ENCODE data around the gene SLC35G3. TPM values are rescaled to one million over a fixed set of nuclear protein-coding genes. Genes with fewer than 3 reads are reported as not detected.

SLC35G3 gene
- total RNA-seq, 4 donors from 2014 or later, result not detected

GRCh38 chr17:35184274-35184673 is 9.9 kb downstream of the SLC35G3 start:
- TF ChIP-seq CTCF (IDR thresholded peaks at IDR 0.05; ENCODE audit: low read depth), result no peak

DNA sequence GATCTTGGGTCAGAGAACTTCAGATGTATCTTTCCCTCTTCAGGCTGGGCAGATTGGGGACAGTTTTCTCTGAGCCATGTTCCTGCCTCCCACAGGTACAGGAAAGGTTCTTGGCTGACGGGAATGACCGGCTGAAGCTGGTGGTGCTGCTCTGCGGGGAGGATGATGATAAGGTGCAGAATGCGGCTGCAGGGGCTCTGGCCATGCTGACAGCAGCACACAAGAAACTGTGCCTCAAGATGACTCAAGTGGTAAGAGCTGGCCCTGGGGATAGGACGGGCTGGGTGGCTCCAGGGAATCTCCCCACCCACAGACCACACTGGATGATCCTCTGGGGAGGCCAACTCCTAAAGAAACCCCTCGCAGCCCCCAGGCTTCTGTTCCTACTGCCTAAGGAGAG is 10.9 kb downstream of the SLC35G3 start:
- TF ChIP-seq CTCF (IDR thresholded peaks at IDR 0.05; ENCODE audit: low read depth), result no peak

- no peak for TF ChIP-seq CTCF (IDR thresholded peaks at IDR 0.05; ENCODE audit: low read depth)
These were observed 17.3 kb downstream of the SLC35G3 start for GRCh38 chr17:35176897-35177296.

DNA sequence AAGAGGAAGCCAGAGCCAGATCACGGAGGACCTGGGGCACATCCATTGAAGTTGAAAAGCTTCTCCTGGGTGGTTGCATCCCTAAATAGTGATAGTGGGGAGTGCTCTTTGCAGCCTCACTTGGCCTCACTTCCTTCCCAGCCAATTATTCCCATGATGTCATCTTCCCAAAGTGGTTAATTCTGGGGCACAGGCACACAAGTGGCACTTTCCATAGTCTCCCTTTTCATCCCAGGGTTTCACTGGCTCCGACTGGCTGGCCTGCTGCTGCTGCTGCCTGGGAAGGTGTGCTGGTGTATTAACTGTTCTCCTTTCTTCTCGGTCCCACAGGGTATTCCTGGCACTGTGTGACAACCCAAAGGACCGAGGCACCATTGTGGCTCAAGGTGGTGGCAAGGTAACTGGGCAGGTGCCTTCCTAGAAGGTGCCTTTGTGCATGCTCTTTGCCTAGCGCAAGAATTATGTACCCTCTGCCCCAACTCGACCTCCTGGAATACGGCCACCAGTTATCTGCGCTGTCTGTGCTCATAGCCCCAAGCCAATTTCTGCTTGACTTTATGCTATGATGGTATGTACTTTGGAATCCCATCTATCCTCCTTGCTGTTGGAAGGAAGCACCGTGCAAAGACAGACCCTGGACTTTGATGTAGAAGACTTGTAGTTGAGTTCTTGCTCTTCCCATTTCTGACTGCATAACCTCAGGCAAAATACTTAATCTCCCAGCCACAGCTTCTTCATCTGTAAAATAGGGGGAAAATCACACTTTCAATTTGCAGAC is 18.4 kb downstream of the SLC35G3 start:
- TF ChIP-seq CTCF (IDR thresholded peaks at IDR 0.05; ENCODE audit: low read depth), result no peak

GRCh38 chr17:35174835-35175334 is 19.3 kb downstream of the SLC35G3 start:
- TF ChIP-seq CTCF (IDR thresholded peaks at IDR 0.05; ENCODE audit: low read depth), result no peak

DNA sequence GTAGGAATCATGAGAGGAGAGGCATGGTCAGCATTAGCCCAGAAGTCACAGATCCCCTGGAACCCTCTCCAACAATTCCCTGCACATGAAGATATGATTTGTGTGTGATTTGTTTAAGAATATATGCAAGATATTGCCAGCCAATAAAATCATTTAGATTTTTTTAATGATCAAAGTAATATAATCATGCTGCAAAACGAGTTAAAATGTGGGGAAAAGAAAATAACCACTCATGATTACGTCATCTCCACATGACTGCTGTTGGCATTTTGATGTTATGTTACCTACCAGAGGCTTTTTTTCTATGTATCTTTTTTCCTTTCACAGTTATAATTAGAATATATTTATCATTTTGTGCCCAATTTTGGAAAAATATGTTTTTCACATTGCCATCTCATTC is 22.4 kb downstream of the SLC35G3 start:
- no peak for TF ChIP-seq CTCF (IDR thresholded peaks at IDR 0.05; ENCODE audit: low read depth)

GRCh38 chr17:35170968-35171771 is 23.0 kb downstream of the SLC35G3 start:
- TF ChIP-seq CTCF (IDR thresholded peaks at IDR 0.05; ENCODE audit: low read depth), result no peak
